Measurements from ENCODE around the gene PPP4R3B. TPM values are rescaled to one million over a fixed set of nuclear protein-coding genes. Genes with fewer than 3 reads are reported as not detected.

The PPP4R3B gene
- total RNA-seq, 1 experiment from 2014 or later = 40.8 TPM

GRCh38 chr2:55547001-55547400 lies 70.4 kb downstream of the PPP4R3B start:
- Histone ChIP-seq H3K9me3 (ENCODE audit: control insufficient read depth in 1 of 2, insufficient read depth in 1 of 2, low read depth in 1 of 2, low read length in 2 of 2) (no peaks in the 10 kb centered on the region), H3K4me3 (replicated peaks in 1 of 2; ENCODE audit: low read depth in 1 of 2, low read length in 2 of 2) (no peak overlapping the region), H3K4me2 (ENCODE audit: low read length) (no peak overlapping the region), H3K27ac (ENCODE audit: low read depth, low read length) (no peak overlapping the region), H3K9ac (ENCODE audit: low read length) (no peak overlapping the region), H3K36me3 (ENCODE audit: control insufficient read depth in 1 of 2, insufficient read depth in 2 of 2, low read length in 2 of 2) (peaks cover 0 to 6% of the 10 kb centered on the region in 2 experiments; a peak in 2 of 4 replicates), H3K4me1 (ENCODE audit: control insufficient read depth in 1 of 2, insufficient read depth in 2 of 2, low read length in 2 of 2) (no peaks in the 10 kb centered on the region), H4K20me1 (ENCODE audit: insufficient read depth) (no peaks in the 10 kb centered on the region), H3K9me2 (ENCODE audit: insufficient read depth) (no peaks in the 10 kb centered on the region), H2AFZ (ENCODE audit: low read depth, low read length, poor library complexity, severe bottlenecking) (no peak overlapping the region), H3K79me2 (ENCODE audit: insufficient read depth, low read length) (no peaks in the 10 kb centered on the region), H3K27me3 (ENCODE audit: insufficient read depth, low read length) (no peaks in the 10 kb centered on the region)
- CTCF ChIA-PET = no interaction called here
- TF ChIP-seq SP1 (IDR thresholded peaks at IDR 0.05; ENCODE audit: low read depth) = no peak
- no peak for TF ChIP-seq POLR2AphosphoS5 (IDR thresholded peaks at IDR 0.05; ENCODE audit: low read depth, low read length)
- TF ChIP-seq TCF7L2 (IDR thresholded peaks at IDR 0.05; ENCODE audit: borderline replicate concordance, extremely low read depth, insufficient read depth, insufficient read length) = no peak
- no peak for TF ChIP-seq MAX (IDR thresholded peaks at IDR 0.05)
- TF ChIP-seq RAD21 (IDR thresholded peaks at IDR 0.05; ENCODE audit: low read depth) = no peak
- ATAC-seq (no peak), DNase-seq (ENCODE audit: low read depth, low spot score) (no peak)
- intact Hi-C loops (cut with micrococcal nuclease) = no loop called here
- POLR2A ChIA-PET = no interaction called here
- RAD21 ChIA-PET (ENCODE audit: low non-redundant PET in 1 of 2, low total read pairs in 2 of 2, uncharacterized antibody in 2 of 2, unreplicated experiment in 2 of 2) = no interaction called here
- BruUV-seq (replicated peaks) = no TSS peak

- TF ChIP-seq SP1 (IDR thresholded peaks at IDR 0.05; ENCODE audit: low read depth) = no peak
- TF ChIP-seq EZH2 (IDR thresholded peaks at IDR 0.05) = no peak
- TF ChIP-seq JUND (IDR thresholded peaks at IDR 0.05) = no peak
- no peak for TF ChIP-seq CTCF (IDR thresholded peaks at IDR 0.05 in 2 of 3, conservative IDR thresholded peaks at IDR 0.05 in 1 of 3; ENCODE audit: borderline replicate concordance in 1 of 3, insufficient read depth in 1 of 3, low read depth in 2 of 3, low read length in 2 of 3)
- no peak for TF ChIP-seq POLR2A (IDR thresholded peaks at IDR 0.05; ENCODE audit: borderline replicate concordance, extremely low read depth, insufficient read depth, insufficient read length)
- TF ChIP-seq ZNF274 (IDR thresholded peaks at IDR 0.05; ENCODE audit: low read depth, low read length) = no peak
- no peak for TF ChIP-seq EZH2phosphoT487 (IDR thresholded peaks at IDR 0.05; ENCODE audit: borderline replicate concordance)
- no peak for TF ChIP-seq TCF7L2 (IDR thresholded peaks at IDR 0.05; ENCODE audit: borderline replicate concordance, extremely low read depth, insufficient read depth, insufficient read length)
- TF ChIP-seq RAD21 (IDR thresholded peaks at IDR 0.05; ENCODE audit: low read depth) = no peak
- no peak for TF ChIP-seq EGR1 (IDR thresholded peaks at IDR 0.05; ENCODE audit: low read depth)
- no peak for TF ChIP-seq ELF1 (IDR thresholded peaks at IDR 0.05; ENCODE audit: borderline replicate concordance, low read depth)
- TF ChIP-seq REST (IDR thresholded peaks at IDR 0.05; ENCODE audit: low read depth) = no peak
- TF ChIP-seq CBX3 (IDR thresholded peaks at IDR 0.05; ENCODE audit: low read depth) = no peak
- intact Hi-C loops (cut with micrococcal nuclease) = no loop called here
- Histone ChIP-seq H3K4me1 (ENCODE audit: control insufficient read depth in 1 of 2, insufficient read depth in 2 of 2, low read length in 2 of 2) (no peaks in the 10 kb centered on the region), H2AFZ (ENCODE audit: low read depth, low read length, poor library complexity, severe bottlenecking) (no peak overlapping the region), H3K36me3 (ENCODE audit: control insufficient read depth in 1 of 2, insufficient read depth in 2 of 2, low read length in 2 of 2) (peaks cover 0 to 12% of the 10 kb centered on the region in 2 experiments; a peak in 2 of 4 replicates), H3K27me3 (ENCODE audit: insufficient read depth, low read length) (no peaks in the 10 kb centered on the region), H3K9me2 (ENCODE audit: insufficient read depth) (no peaks in the 10 kb centered on the region), H3K9ac (ENCODE audit: low read length) (no peak overlapping the region), H3K4me3 (replicated peaks in 1 of 2; ENCODE audit: low read depth in 1 of 2, low read length in 2 of 2) (no peak overlapping the region), H4K20me1 (ENCODE audit: insufficient read depth) (no peaks in the 10 kb centered on the region), H3K79me2 (ENCODE audit: insufficient read depth, low read length) (no peaks in the 10 kb centered on the region), H3K27ac (ENCODE audit: low read depth, low read length) (no peak overlapping the region), H3K4me2 (ENCODE audit: low read length) (no peak overlapping the region), H3K9me3 (ENCODE audit: control insufficient read depth in 1 of 2, insufficient read depth in 1 of 2, low read depth in 1 of 2, low read length in 2 of 2) (no peaks in the 10 kb centered on the region)
- ATAC-seq (no peak), DNase-seq (ENCODE audit: low read depth, low spot score) (no peak)
- RAD21 ChIA-PET (ENCODE audit: low non-redundant PET in 1 of 2, low total read pairs in 2 of 2, uncharacterized antibody in 2 of 2, unreplicated experiment in 2 of 2) = no interaction called here
- POLR2A ChIA-PET = interaction anchor here (2.4 kb wide), 1 partner anchor 10 kb away, joined by 7 read pairs; the partner anchor contains the start of gene CFAP36
- TSS peak; percentile 19 for BruUV-seq (replicated peaks)
- CTCF ChIA-PET = no interaction called here
These were observed 86.8 kb downstream of the PPP4R3B start for GRCh38 chr2:55530539-55531081.

All from HCT116 (cell line).